Raji (cell line): ENCODE results near the gene PRSS1.

ENCODE experiments used
- POLR2A ChIP-seq: IDR thresholded peaks from 2 replicates; pipeline ENCODE4 v1.6.1; 2011; ENCODE audit warnings: low read depth, low read length, control low read depth; ENCODE audit not compliant: insufficient read depth

Gene PRSS1

GRCh38 chr7:142771353-142771723 is 22.1 kb downstream of the PRSS1 start:
- TF ChIP-seq POLR2A = no peak

- no peak for TF ChIP-seq POLR2A
Measured at GRCh38 chr7:142772051-142772450, 22.8 kb downstream of the PRSS1 start.

GRCh38 chr7:142772673-142773072 is 23.4 kb downstream of the PRSS1 start:
- no peak for TF ChIP-seq POLR2A

- TF ChIP-seq POLR2A = no peak
Measured at GRCh38 chr7:142773230-142773629, 24.0 kb downstream of the PRSS1 start.

GRCh38 chr7:142773937-142774744 is 24.9 kb downstream of the PRSS1 start:
- no peak for TF ChIP-seq POLR2A

- TF ChIP-seq POLR2A = no peak
Measured at GRCh38 chr7:142774826-142775225, 25.6 kb downstream of the PRSS1 start.

- no peak for TF ChIP-seq POLR2A
Measured at GRCh38 chr7:142776206-142776844, 27.1 kb downstream of the PRSS1 start.

- TF ChIP-seq POLR2A = no peak
Measured at GRCh38 chr7:142777318-142777717, 28.0 kb downstream of the PRSS1 start.

GRCh38 chr7:142782922-142783900 is 33.9 kb downstream of the PRSS1 start:
- no peak for TF ChIP-seq POLR2A

GRCh38 chr7:142784096-142784495 is 34.8 kb downstream of the PRSS1 start:
- TF ChIP-seq POLR2A = no peak

- no peak for TF ChIP-seq POLR2A
Measured at GRCh38 chr7:142784716-142785115, 35.4 kb downstream of the PRSS1 start.

GRCh38 chr7:142785841-142786250 is 36.6 kb downstream of the PRSS1 start:
- no peak for TF ChIP-seq POLR2A

- no peak for TF ChIP-seq POLR2A
Measured at GRCh38 chr7:142787034-142787768, 37.9 kb downstream of the PRSS1 start.

GRCh38 chr7:142787783-142788182 is 38.5 kb downstream of the PRSS1 start:
- no peak for TF ChIP-seq POLR2A
